ENCODE results near the gene STK32C. TPM values are rescaled to one million over a fixed set of nuclear protein-coding genes. Genes with fewer than 3 reads are reported as not detected.
"Not testable (repeated sequence)": the region's sequence is repeated elsewhere in the genome, so short reads cannot be mapped to it uniquely, and the experiment has no call there.

Gene STK32C
- total RNA-seq, 1 experiment from 2014 or later, result 5.5 TPM

DNA sequence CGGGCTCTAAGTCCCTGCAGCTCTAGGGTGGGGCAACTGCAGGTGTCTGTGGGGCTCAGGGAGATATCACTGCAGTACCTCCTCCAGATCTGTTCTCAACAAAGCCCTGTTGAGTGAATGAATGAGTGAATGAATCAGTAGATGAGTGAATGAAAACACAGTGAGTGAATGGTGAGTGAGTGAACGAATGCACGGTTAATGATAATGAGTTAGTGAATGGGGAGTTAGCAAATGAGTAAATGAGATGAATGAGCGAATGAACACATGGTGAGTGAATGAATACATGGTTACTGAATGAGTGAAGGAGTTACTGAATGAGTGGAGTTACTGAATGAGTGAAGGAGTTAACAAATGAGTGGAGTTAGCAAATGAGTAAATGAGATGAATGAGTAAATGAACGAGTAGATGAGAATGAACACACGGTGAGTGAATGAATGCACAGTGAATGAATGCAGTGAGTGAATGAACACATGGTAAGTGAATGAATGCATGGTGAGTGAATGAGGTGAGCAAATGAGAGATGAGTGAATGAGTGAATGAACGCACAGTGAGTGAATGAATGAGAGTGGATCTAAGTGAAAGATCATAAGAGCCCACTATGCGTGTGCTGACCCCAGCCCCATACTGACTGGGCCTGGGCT lies 34.3 kb downstream of the STK32C start:
- Histone ChIP-seq H3K4me3 (no peak overlapping the region), H3K27me3 (replicated peaks) (peaks cover 23% of the 10 kb centered on the region), H3K4me1 (replicated peaks) (no peaks in the 10 kb centered on the region), H3K27ac (no peak overlapping the region), H3K9me3 (replicated peaks) (no peaks in the 10 kb centered on the region), H3K36me3 (no peaks in the 10 kb centered on the region)
- no peak for DNase-seq (ENCODE audit: low read depth in 1 of 2, low spot score in 2 of 2)

- DNase-seq (ENCODE audit: low read depth in 1 of 2, low spot score in 2 of 2), result no peak
- no peak overlapping the region for H3K27ac ChIP-seq
- H3K4me3 ChIP-seq, result no peak overlapping the region
- H3K36me3 ChIP-seq, result no peaks in the 10 kb centered on the region
- H3K27me3 ChIP-seq (replicated peaks), result peaks cover 20% of the 10 kb centered on the region
- no peaks in the 10 kb centered on the region for H3K9me3 ChIP-seq (replicated peaks)
- no peaks in the 10 kb centered on the region for H3K4me1 ChIP-seq (replicated peaks)
Measured at GRCh38 chr10:132272231-132272971, 35.3 kb downstream of the STK32C start.

- H3K27ac ChIP-seq, result no peak overlapping the region
- no peak for DNase-seq (ENCODE audit: low read depth in 1 of 2, low spot score in 2 of 2)
- H3K4me3 ChIP-seq, result no peak overlapping the region
- no peaks in the 10 kb centered on the region for H3K4me1 ChIP-seq (replicated peaks)
- no peaks in the 10 kb centered on the region for H3K36me3 ChIP-seq
- H3K9me3 ChIP-seq (replicated peaks), result no peaks in the 10 kb centered on the region
- peaks cover 20% of the 10 kb centered on the region for H3K27me3 ChIP-seq (replicated peaks)
Measured at GRCh38 chr10:132271458-132272230, 36.1 kb downstream of the STK32C start.

DNA sequence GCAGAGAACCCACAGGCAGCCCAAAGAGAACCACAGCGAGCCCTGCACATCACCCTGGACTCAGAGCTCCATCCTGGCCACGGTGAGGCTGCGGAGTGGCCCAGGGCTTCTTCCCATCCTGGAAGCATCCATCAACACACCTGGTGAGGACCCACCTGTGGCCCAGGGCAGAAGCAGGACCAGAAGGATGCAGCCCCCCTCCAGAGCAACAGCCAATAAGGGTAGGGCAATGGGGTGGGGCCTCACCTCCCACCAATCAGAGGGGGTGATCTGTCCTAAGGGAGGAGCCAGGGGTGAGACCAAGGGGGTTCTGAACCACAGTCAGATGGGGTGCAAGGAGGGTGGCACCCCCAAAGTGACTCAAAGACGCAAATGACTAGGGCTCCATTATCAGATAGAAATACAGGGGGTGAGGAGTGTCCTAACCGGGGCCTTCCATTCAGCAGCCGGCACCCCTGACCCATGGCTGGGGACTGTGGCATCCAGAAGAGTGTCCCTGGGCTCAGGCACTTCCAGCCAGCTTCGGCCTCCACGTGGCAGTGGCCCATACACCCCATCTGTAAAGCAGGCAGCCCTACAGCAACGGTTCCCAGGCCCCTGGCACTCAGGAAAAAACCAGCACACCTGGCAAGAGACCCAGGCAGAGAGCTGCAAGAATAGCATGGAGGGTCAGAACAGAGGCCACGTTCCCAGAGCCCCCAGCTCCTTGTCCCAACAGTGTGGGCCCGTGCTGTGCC lies 36.9 kb downstream of the STK32C start:
- Histone ChIP-seq H3K27me3 (replicated peaks) (peaks cover 27% of the 10 kb centered on the region), H3K27ac (no peak overlapping the region), H3K36me3 (no peaks in the 10 kb centered on the region), H3K4me3 (no peak overlapping the region), H3K9me3 (replicated peaks) (no peaks in the 10 kb centered on the region), H3K4me1 (replicated peaks) (no peaks in the 10 kb centered on the region)
- no peak for DNase-seq (ENCODE audit: low read depth in 1 of 2, low spot score in 2 of 2)

- Histone ChIP-seq H3K4me3 (no peak overlapping the region), H3K27me3 (replicated peaks) (peaks cover 33% of the 10 kb centered on the region), H3K27ac (no peak overlapping the region), H3K4me1 (replicated peaks) (no peaks in the 10 kb centered on the region), H3K36me3 (no peaks in the 10 kb centered on the region), H3K9me3 (replicated peaks) (no peaks in the 10 kb centered on the region)
- DNase-seq (ENCODE audit: low read depth in 1 of 2, low spot score in 2 of 2), result no peak
Measured at GRCh38 chr10:132270256-132270655, 37.5 kb downstream of the STK32C start.

GRCh38 chr10:132269266-132270230 lies 38.2 kb downstream of the STK32C start:
- Histone ChIP-seq H3K27me3 (replicated peaks) (peaks cover 34% of the 10 kb centered on the region), H3K9me3 (replicated peaks) (no peaks in the 10 kb centered on the region), H3K4me3 (no peak overlapping the region), H3K36me3 (no peaks in the 10 kb centered on the region), H3K4me1 (replicated peaks) (no peaks in the 10 kb centered on the region), H3K27ac (no peak overlapping the region)
- no peak for DNase-seq (ENCODE audit: low read depth in 1 of 2, low spot score in 2 of 2)

DNA sequence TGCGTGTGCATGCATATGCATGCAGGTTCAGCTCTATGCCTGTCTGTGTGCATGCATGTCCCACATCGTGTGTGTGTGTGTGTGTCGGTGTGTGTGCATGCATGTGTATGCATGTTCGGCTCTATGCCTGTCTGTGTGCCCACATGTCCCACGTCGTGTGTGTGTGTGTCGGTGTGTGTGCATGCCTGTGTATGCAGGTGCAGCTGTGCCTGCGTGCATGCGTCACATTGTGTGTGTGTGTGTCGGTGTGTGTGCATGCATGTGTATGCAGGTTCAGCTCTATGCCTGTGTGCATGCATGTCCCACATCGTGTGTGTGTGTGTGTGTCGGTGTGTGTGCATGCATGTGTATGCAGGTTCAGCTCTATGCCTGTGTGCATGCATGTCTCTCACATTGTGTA lies 39.8 kb downstream of the STK32C start:
- H3K4me3 ChIP-seq; H3K9me3 ChIP-seq (replicated peaks); H3K36me3 ChIP-seq; H3K4me1 ChIP-seq (replicated peaks); DNase-seq (ENCODE audit: low read depth in 1 of 2, low spot score in 2 of 2); H3K27ac ChIP-seq: not testable (repeated sequence)
- peaks cover 36% of the 10 kb centered on the region for H3K27me3 ChIP-seq (replicated peaks)

DNA sequence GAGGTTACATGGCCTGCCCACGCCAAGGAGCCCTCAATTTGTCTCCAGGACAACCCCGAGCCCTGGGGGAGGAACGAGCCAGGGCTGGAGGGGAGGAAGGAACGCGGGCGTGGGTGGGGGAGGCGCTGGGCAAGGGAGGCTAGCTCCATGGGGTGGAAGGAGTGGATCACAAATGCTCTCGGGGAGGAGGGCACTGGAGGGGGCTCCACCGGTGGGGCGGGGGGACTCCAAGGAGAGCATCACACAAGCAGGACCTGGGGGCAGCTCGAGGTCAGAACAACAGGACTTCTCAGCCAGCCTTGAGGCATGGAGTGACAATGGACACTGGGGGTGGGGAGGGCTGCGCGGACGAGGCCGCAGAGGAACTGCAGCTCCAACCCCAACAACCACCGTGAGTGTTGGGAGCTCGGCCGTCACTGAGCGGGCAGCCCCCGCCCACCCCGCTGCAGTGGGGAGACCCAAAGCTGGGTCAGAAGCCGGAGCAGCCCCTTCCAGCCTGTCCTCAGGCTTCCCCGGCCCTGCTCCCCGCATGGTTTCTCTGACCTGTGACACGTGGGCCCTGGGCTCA lies 41.1 kb downstream of the STK32C start:
- peaks cover 33% of the 10 kb centered on the region for H3K27me3 ChIP-seq (replicated peaks)
- no peak for DNase-seq (ENCODE audit: low read depth in 1 of 2, low spot score in 2 of 2)
- H3K36me3 ChIP-seq, result no peaks in the 10 kb centered on the region
- H3K4me3 ChIP-seq, result no peak overlapping the region
- H3K9me3 ChIP-seq (replicated peaks), result no peaks in the 10 kb centered on the region
- H3K27ac ChIP-seq, result no peak overlapping the region
- no peaks in the 10 kb centered on the region for H3K4me1 ChIP-seq (replicated peaks)

- Histone ChIP-seq H3K27me3 (replicated peaks) (peaks cover 29% of the 10 kb centered on the region), H3K4me3 (no peak overlapping the region), H3K27ac (no peak overlapping the region), H3K4me1 (replicated peaks) (no peaks in the 10 kb centered on the region), H3K9me3 (replicated peaks) (no peaks in the 10 kb centered on the region), H3K36me3 (no peaks in the 10 kb centered on the region)
- no peak for DNase-seq (ENCODE audit: low read depth in 1 of 2, low spot score in 2 of 2)
Measured at GRCh38 chr10:132265890-132266496, 41.8 kb downstream of the STK32C start.

DNA sequence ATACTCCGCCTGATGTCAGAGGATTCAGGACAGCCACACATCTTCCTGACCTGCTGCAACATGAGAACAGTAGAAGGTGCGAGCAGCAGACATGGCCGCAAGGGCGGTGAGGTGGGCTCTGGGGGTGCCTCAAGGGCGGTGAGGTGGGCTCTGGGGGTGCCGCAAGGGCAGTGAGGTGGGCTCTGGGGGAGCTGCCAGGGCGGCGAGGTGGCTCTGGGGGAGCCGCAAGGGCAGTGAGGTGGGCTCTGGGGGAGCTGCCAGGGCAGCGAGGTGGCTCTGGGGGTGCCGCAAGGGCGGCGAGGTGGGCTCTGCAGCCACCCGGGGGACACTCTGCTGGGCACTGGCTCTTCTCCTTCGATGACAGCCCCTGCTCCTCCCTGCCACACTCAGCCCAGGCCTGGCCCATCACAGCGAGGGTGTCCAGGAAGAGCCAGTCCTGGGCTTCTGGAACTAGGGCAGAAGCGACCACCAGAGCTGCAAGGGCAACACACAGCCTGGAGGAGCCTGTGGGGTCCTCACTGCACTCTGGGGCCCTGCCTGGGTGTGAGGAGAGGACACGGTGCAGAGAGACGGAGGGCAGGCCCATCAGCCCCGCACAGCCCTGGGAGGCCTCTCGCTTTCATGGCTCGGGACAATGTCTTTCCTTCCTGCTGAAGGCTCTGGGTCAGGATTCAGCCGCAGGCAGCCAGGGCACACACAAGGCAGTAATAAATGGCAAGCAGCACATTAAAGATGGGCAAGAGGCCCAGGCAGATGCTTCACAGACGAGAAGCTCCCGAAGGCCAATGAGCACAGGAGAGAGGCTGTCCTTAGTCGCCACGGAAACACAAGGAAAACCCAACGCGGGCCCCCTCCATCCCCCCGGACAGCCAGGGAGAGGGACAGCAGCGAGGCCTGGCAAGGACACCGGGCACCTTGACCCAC lies 42.5 kb downstream of the STK32C start:
- no peak for DNase-seq (ENCODE audit: low read depth in 1 of 2, low spot score in 2 of 2)
- no peak overlapping the region for H3K27ac ChIP-seq
- H3K4me1 ChIP-seq (replicated peaks), result no peaks in the 10 kb centered on the region

DNA sequence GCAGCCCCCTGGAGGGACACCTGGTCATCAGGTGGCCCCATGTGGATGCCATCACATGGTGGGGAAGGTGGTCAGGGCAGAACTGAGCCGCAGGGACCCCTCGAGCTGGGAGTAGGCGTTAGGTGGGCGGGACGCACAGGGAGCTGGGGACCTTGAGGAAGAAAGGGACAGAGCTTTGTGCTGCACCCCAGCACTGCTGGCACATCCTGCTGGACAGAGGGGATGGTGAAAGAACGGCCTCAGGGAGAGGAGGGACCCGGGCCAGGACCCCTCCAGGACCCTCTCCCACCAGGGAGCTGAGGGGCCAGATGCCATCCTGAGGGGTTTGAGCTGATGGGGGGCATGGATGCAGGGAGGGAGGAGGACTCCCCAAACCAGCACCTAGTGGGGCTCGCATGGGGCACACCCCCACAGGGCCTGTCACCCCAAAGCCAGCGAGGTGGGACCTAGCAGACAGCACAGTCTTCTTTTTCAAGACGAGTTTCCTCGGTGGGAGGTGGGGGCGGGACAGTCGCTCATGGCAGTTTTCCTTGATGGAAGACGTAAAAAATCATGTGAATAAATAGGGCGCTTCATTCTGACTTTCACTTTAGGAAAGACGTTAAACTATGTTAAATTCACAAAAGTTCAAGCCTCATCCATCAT lies 43.3 kb downstream of the STK32C start:
- Histone ChIP-seq H3K4me1 (replicated peaks) (no peaks in the 10 kb centered on the region), H3K36me3 (no peaks in the 10 kb centered on the region), H3K9me3 (replicated peaks) (no peaks in the 10 kb centered on the region), H3K27me3 (replicated peaks) (peaks cover 29% of the 10 kb centered on the region), H3K27ac (no peak overlapping the region), H3K4me3 (no peak overlapping the region)
- DNase-seq (ENCODE audit: low read depth in 1 of 2, low spot score in 2 of 2), result no peak

More for the DNA sequence above, 42.5 kb downstream of the STK32C start:
- H3K4me3 ChIP-seq, result no peak overlapping the region
- no peaks in the 10 kb centered on the region for H3K9me3 ChIP-seq (replicated peaks)
- peaks cover 29% of the 10 kb centered on the region for H3K27me3 ChIP-seq (replicated peaks)
- H3K36me3 ChIP-seq, result no peaks in the 10 kb centered on the region

Data from SJSA1 (cell line).